Colon (tissue), 2 donors: ENCODE data around the gene GNAS-AS1.

ENCODE experiments used
- FAIRE-seq: peaks from 2 replicates; lab custom pipeline; 2012; peaks lifted over from hg19 to GRCh38; lab: Jason Lieb, UNC
- donor health status: control.
- donor health status: control.

Gene GNAS-AS1

DNA sequence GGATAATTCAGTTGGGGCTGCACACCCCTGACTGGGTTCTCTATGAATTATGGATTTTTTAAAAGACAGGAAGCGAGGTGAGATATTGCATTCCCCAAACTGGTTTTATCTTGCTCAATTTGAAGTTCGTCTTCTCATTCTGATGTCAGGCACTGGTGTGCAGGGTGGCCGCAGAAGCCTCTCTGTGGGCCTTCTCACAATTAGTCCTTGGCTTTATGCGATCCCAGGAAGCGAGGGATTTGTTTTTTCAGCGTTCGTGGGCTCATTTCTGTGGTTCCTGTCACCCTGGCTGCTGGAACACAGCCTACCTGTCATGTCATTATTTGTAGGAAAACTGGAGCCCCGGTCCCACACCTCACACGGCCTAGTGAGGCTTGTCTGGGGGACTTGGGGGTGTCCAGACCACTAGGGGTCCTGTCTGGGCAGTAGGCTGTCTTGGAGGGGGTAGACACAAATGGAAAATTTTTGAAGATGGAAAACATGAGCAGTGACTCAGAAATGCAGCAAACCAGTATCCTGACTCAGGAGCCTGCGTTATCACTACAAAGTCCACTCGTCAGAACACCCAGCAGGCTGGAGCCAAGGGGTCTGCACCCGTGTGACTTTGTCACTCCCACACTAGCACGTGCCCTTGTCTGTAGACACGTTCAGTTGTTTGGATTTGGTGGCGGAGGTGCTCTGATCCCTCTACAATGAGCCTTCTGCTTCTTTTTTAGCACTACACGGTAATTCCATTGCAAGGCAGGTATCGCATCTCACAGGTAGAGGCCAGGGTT lies 42.2 kb downstream of the GNAS-AS1 start:
- no peak for FAIRE-seq

DNA sequence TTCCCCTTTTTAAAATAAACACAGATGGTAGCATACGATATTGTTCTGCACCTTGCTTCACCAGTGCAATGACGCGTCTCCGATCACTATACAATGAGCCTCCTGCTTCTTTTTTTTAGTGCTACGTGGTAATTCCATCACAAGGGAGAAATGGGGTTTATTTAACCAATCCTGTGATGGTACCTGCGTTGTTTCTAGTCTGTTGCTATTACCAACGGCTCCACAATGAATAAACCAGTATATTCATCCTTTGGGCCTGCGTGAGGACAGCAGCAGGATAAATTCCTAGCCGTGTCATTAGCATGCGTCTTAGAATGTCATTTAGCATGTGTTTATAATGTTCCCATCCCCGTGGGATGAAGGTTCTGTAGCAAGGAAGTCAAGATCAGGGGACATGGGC lies 42.9 kb downstream of the GNAS-AS1 start:
- no peak for FAIRE-seq

- FAIRE-seq: no peak
Observed at GRCh38 chr20:58803533-58803932, 47.2 kb downstream of the GNAS-AS1 start.

DNA sequence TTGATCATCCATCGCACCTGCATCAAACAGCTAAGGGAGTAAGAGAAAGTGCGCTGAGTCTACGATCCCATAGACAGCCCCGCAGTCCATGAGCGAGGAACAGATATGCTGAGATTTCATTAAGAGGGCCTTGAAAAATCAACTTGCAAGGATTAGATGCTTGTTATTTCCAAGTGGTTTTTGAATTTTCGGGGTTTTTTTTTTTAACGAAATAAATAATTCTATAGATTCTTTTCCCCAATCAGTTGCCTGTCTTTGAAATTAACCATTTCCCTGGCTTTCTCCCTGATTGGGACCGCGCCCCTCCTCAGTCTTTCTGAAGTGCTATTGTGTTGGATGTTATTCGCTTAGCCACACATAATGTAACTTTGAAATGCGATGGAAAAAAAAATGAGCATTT lies 48.6 kb downstream of the GNAS-AS1 start:
- FAIRE-seq: no peak

DNA sequence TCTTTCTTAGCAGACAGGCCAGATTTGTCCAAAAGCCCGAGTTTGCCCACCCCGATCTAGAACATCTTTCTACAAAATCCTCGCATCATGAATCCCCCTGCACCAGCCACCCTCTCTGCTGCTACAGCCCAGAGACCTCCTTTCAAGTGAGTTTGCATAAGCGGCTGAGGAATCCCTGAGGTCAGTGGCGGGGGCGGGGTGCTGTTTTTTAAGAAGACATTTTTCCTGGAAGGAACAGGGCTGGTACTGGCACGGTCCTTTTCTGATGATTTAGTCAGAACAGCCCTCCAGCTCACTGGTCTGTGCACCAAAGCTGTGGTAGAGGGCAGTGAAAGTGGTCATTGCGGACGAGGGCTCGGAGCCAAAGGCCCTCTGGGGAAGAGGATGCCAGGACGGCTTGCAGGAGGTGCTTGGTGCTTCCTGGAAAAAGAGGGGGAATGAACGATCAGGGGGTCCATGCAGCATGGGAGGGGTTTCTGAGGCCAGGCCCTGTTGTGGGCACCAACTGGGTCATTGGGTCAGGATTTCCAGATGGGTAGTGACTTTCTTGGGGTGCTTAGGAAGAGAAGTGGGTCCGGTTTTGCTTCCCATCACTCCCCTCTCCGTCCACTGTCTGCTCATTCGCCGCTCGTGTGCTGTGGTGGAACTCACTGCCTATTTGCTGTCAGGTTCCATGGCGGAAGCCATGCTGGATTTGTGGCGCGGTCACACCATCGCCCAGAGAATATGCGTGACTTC lies 50.4 kb downstream of the GNAS-AS1 start:
- no peak for FAIRE-seq

DNA sequence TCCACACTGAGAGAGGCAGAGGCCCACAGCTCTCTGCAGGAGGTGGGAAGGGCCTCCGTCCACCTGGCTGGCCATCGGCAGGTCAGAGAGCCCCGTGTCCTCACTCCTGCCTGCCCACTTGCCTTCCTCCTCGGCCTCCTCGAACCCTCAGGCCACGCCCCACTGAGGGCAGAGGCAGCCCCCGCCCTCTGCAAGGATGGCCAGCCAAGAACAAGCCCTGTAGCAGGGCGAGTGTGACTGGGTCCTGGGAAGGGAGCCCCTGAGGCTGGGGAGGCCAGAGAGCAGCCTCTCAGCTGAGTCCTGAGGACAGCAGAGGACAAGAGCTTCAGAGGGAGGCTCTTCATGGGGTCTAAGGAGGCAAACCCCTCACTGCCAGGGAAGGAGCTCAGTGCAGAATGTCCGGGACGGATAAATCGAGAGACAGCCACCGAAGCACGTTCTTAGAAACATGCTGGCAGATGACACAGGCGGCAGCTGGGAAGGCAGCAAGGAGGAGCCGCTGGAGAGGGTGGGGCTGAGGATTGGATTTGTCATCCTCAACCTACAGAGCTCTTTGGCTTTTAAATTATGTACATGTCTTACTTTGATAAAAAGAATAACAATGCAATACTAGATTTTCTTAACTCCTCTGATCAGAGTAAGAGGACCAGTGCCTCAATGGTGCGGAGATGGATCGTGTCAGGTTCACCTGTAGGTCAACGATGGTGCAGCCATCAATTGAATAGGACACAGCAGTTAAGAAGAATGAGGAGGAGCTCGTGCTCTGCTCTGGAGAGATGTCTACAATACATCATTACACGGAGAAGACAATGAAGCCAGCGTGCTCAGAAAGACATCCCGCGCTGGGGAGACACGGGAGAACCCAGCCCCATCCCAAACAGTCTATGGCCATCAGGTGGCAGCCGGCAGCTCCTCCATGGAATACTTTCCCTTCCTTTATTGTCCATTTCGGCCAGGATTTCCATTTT lies 53.0 kb downstream of the GNAS-AS1 start:
- no peak for FAIRE-seq

DNA sequence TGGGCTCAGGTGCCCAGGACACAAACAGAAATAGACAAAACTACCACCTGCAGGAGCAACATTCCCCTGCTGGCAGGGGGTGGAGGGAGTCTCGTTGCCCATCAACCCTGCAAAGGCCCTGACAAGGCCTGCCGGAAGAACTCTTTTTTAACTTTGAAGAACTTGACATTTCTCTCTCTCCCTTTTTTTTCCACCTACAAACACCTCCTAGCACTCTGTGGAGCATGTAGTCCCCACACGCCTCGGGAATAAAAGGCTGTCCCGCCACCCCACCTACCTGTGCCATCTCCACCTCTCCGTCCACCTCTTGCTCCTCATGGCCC lies 54.8 kb downstream of the GNAS-AS1 start:
- no peak for FAIRE-seq

GRCh38 chr20:58795181-58795922 lies 55.4 kb downstream of the GNAS-AS1 start:
- FAIRE-seq: no peak

GRCh38 chr20:58794510-58795180 lies 56.1 kb downstream of the GNAS-AS1 start:
- FAIRE-seq: no peak

DNA sequence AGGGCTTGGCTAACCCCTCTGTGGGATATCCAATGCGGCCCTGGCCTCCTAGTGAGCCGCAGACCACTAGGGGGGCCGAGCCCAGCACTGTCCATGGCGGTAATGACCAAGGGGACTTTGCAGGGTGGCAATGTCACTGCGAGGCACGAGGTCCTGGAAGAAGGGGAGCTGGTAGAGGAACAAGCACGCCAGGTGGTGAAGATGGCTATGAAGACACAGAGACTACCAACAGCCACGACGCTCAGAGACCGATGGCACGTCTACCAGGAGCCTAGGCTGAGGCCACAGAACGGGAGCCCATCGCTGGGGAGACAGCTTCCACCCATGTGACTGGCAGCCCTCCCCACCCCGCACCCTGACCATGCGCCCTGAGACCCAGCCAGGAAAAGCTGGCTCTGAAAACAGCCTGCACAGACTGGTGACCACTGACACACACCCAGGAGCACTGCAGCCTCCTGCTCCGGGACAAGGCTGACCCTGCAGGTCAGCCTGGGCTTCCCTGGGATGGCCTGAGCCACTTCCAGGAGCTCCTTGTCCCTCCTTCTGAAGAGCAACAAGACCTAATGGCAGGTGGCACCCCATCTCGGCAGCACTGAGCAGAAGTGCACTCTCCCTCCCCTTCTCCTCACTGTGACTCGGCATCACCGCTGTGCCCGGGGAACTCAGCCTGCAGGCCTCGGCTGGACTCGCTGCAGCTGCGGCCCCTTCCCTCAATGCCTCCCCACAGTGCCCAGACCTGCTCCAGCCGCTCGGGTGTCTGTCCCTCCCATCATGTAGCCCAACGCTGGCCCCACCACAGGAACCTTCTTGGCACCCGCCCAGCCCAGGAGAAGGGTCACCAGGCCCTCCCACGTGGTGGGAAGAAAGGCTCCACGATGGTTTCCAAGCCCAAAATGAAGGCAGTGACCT lies 56.9 kb downstream of the GNAS-AS1 start:
- no peak for FAIRE-seq

DNA sequence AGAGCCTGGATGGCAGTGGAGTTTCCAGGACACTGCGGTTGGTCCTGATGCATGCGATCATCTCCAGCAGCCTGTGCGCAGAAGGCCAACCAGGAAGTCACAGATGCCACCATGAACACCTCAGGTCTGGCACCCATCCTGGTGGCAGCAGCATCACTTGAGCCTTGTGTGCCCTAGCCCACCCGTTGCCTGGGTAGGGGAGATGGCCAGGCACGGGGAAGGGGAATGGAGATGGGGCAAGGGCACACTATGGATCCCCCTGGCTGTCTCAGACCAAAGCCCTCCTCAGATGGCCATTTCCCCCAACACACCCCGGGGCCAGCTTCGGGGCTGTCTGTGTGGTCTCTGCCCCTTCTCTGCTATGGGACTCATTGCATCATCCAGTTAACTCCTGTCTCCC lies 58.3 kb downstream of the GNAS-AS1 start:
- FAIRE-seq: no peak

DNA sequence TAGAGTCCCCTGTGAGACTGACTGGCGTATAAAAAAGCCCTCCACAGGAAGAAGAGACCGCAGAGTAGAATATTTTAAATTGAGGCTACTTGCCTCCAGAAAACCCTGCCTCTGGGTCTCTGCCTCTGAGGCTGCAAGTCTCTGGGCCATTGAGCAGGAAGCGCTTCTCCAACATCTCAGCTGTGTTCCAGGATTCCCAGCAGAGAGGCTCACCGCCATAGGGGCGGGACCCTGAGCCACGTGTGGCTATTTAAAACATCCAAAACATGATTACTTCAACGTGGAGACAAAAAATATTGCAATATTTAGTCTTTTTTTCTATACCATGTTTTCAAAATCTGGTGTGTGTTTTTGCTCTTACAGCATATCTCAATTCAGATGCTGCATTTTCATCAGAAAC lies 59.4 kb downstream of the GNAS-AS1 start:
- FAIRE-seq: no peak

GRCh38 chr20:58790454-58790853 lies 60.2 kb downstream of the GNAS-AS1 start:
- no peak for FAIRE-seq

DNA sequence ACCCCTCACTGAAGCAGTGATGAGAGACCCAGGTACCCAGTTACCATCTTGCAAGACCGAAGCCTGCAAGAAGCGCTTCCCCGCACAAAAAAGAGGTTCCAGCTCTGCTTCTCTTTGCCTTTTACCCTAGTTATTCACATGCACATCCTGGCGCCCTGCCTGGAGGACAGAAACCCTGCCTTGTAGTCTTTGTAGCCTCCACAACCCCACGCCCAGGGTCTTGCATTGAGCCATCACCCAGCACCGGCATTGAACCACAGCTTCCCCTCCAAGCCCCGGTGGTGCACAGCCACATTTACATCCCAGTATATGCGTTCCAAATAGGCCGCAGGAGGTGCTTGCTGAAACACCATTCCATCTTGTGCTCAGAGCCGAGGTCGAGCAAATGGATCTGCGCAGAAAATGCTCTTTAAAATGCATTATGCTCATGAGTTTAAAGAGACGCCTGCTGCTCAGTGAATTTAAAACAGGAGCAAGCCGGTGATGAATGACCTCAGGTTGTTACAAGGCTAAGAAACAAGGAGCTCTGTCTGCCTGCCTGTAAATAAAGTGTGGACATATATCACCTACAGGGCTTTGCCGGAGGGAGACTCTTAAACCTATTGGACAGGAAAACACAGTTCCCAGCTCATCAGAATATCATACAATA lies 61.7 kb downstream of the GNAS-AS1 start:
- FAIRE-seq: no peak

GRCh38 chr20:58787211-58788005 lies 63.3 kb downstream of the GNAS-AS1 start:
- no peak for FAIRE-seq

- no peak for FAIRE-seq
Observed at GRCh38 chr20:58784321-58785074, 66.2 kb downstream of the GNAS-AS1 start.

GRCh38 chr20:58783511-58784011 lies 67.1 kb downstream of the GNAS-AS1 start:
- FAIRE-seq: no peak

GRCh38 chr20:58781138-58781537 lies 69.6 kb downstream of the GNAS-AS1 start:
- no peak for FAIRE-seq
